Measurements from ENCODE around the gene ZNF407.

Gene ZNF407

GRCh38 chr18:74665346-74665745 lies 67.7 kb downstream of the ZNF407 start:
- H3K27ac ChIP-seq, result no peak overlapping the region
- no peak for DNase-seq (ENCODE audit: low read depth, low spot score)

- no peak overlapping the region for H3K27ac ChIP-seq
- DNase-seq (ENCODE audit: low read depth, low spot score), result no peak
Observed at GRCh38 chr18:74665905-74666304, 68.2 kb downstream of the ZNF407 start.

- H3K27ac ChIP-seq, result no peak overlapping the region
- no peak for DNase-seq (ENCODE audit: low read depth, low spot score)
Observed at GRCh38 chr18:74669136-74669798, 71.6 kb downstream of the ZNF407 start.

GRCh38 chr18:74672371-74672770 lies 74.7 kb downstream of the ZNF407 start:
- no peak for DNase-seq (ENCODE audit: low read depth, low spot score)

GRCh38 chr18:74674487-74674886 lies 76.8 kb downstream of the ZNF407 start:
- no peak for DNase-seq (ENCODE audit: low read depth, low spot score)
- no peak overlapping the region for H3K27ac ChIP-seq

More at GRCh38 chr18:74672371-74672770, 74.7 kb downstream of the ZNF407 start:
- H3K27ac ChIP-seq, result no peak overlapping the region

GRCh38 chr18:74679006-74679678 lies 81.5 kb downstream of the ZNF407 start:
- no peak overlapping the region for H3K27ac ChIP-seq
- no peak for DNase-seq (ENCODE audit: low read depth, low spot score)

GRCh38 chr18:74679679-74680076 lies 82.0 kb downstream of the ZNF407 start:
- no peak for DNase-seq (ENCODE audit: low read depth, low spot score)
- no peak overlapping the region for H3K27ac ChIP-seq

GRCh38 chr18:74682141-74682990 lies 84.7 kb downstream of the ZNF407 start:
- DNase-seq (ENCODE audit: low read depth, low spot score), result no peak

GRCh38 chr18:74682991-74683297 lies 85.3 kb downstream of the ZNF407 start:
- no peak overlapping the region for H3K27ac ChIP-seq
- DNase-seq (ENCODE audit: low read depth, low spot score), result no peak

More at GRCh38 chr18:74682141-74682990, 84.7 kb downstream of the ZNF407 start:
- no peak overlapping the region for H3K27ac ChIP-seq

- no peak for DNase-seq (ENCODE audit: low read depth, low spot score)
- no peak overlapping the region for H3K27ac ChIP-seq
Observed at GRCh38 chr18:74683573-74683972, 85.9 kb downstream of the ZNF407 start.

GRCh38 chr18:74689251-74689650 lies 91.6 kb downstream of the ZNF407 start:
- no peak for DNase-seq (ENCODE audit: low read depth, low spot score)
- no peak overlapping the region for H3K27ac ChIP-seq

GRCh38 chr18:74692367-74693013 lies 94.8 kb downstream of the ZNF407 start:
- DNase-seq (ENCODE audit: low read depth, low spot score), result no peak
- no peak overlapping the region for H3K27ac ChIP-seq

- no peak for DNase-seq (ENCODE audit: low read depth, low spot score)
- no peak overlapping the region for H3K27ac ChIP-seq
Observed at GRCh38 chr18:74694436-74694835, 96.8 kb downstream of the ZNF407 start.

GRCh38 chr18:74695170-74695569 lies 97.5 kb downstream of the ZNF407 start:
- no peak overlapping the region for H3K27ac ChIP-seq
- no peak for DNase-seq (ENCODE audit: low read depth, low spot score)

- no peak for DNase-seq (ENCODE audit: low read depth, low spot score)
- H3K27ac ChIP-seq, result no peak overlapping the region
Observed at GRCh38 chr18:74698881-74699280, 101.2 kb downstream of the ZNF407 start.

- H3K27ac ChIP-seq, result no peak overlapping the region
- no peak for DNase-seq (ENCODE audit: low read depth, low spot score)
Observed at GRCh38 chr18:74699455-74699854, 101.8 kb downstream of the ZNF407 start.

GRCh38 chr18:74702950-74703349 lies 105.3 kb downstream of the ZNF407 start:
- DNase-seq (ENCODE audit: low read depth, low spot score), result no peak

GRCh38 chr18:74708169-74708568 lies 110.5 kb downstream of the ZNF407 start:
- no peak for DNase-seq (ENCODE audit: low read depth, low spot score)
- no peak overlapping the region for H3K27ac ChIP-seq

More at GRCh38 chr18:74702950-74703349, 105.3 kb downstream of the ZNF407 start:
- no peak overlapping the region for H3K27ac ChIP-seq

- no peak for DNase-seq (ENCODE audit: low read depth, low spot score)
- H3K27ac ChIP-seq, result no peak overlapping the region
Observed at GRCh38 chr18:74709452-74709851, 111.8 kb downstream of the ZNF407 start.

GRCh38 chr18:74714120-74714519 lies 116.5 kb downstream of the ZNF407 start:
- H3K27ac ChIP-seq, result no peak overlapping the region
- no peak for DNase-seq (ENCODE audit: low read depth, low spot score)

GRCh38 chr18:74714791-74715190 lies 117.1 kb downstream of the ZNF407 start:
- H3K27ac ChIP-seq, result no peak overlapping the region
- DNase-seq (ENCODE audit: low read depth, low spot score), result no peak
